ENCODE measurements around the gene SMIM38. TPM values are rescaled to one million over a fixed set of nuclear protein-coding genes. Genes with fewer than 3 reads are reported as not detected.

Gene SMIM38
- total and polyA plus RNA-seq, 2 of the 4 experiments (the other 2 are of a cell fraction), result under 0.01 to 0.05 TPM

GRCh38 chr11:69204246-69204940 lies 48.7 kb downstream of the SMIM38 start:
- no peak for TF ChIP-seq CHD1 (IDR thresholded peaks at IDR 0.05; ENCODE audit: low read depth, low read length)
- TF ChIP-seq ELK1 (IDR thresholded peaks at IDR 0.05; ENCODE audit: borderline replicate concordance, low read depth, low read length), result no peak
- no peak for TF ChIP-seq NFE2L2 (IDR thresholded peaks at IDR 0.05; ENCODE audit: low read depth, low read length)
- no peak for TF ChIP-seq POLR2A (IDR thresholded peaks at IDR 0.05; ENCODE audit: low read depth, low read length)
- TF ChIP-seq FOS (IDR thresholded peaks at IDR 0.05; ENCODE audit: low read depth, low read length), result no peak
- TF ChIP-seq RAD21 (IDR thresholded peaks at IDR 0.05; ENCODE audit: low read length), result no peak
- no peak for TF ChIP-seq MAZ (IDR thresholded peaks at IDR 0.05; ENCODE audit: borderline replicate concordance, low read depth, low read length)
- TF ChIP-seq MXI1 (IDR thresholded peaks at IDR 0.05; ENCODE audit: borderline replicate concordance, low read depth, low read length), result no peak
- TF ChIP-seq SMC3 (IDR thresholded peaks at IDR 0.05; ENCODE audit: low read depth, low read length), result no peak
- TF ChIP-seq CTCF (conservative IDR thresholded peaks at IDR 0.05; ENCODE audit: low read depth, low read length), result no peak
- TF ChIP-seq RCOR1 (IDR thresholded peaks at IDR 0.05; ENCODE audit: insufficient replicate concordance, low read length), result no peak
- TF ChIP-seq BHLHE40 (IDR thresholded peaks at IDR 0.05; ENCODE audit: low read depth, low read length), result no peak
- no peak for TF ChIP-seq RFX5 (IDR thresholded peaks at IDR 0.05; ENCODE audit: low read depth, low read length)
- TF ChIP-seq USF2 (IDR thresholded peaks at IDR 0.05; ENCODE audit: low read depth, low read length), result no peak
- H2AFZ ChIP-seq (replicated peaks; ENCODE audit: low read length, poor library complexity), result no peak overlapping the region
- H3K27ac ChIP-seq (ENCODE audit: insufficient read depth, low read length), result no peak overlapping the region
- no peak overlapping the region for H2BK120ac ChIP-seq (ENCODE audit: low read depth, low read length)
- H3K79me1 ChIP-seq (ENCODE audit: low read depth in 1 of 2, low read length in 2 of 2), result no peaks in the 10 kb centered on the region
- H3K18ac ChIP-seq (ENCODE audit: low read depth, low read length), result no peak overlapping the region
- H3K4me2 ChIP-seq (ENCODE audit: low read depth, low read length), result no peak overlapping the region
- no peak overlapping the region for H2AK9ac ChIP-seq (replicated peaks; ENCODE audit: low read depth, low read length, poor library complexity)
- H4K8ac ChIP-seq (ENCODE audit: low read depth in 2 of 2, low read length in 2 of 2), result no peak overlapping the region
- H4K91ac ChIP-seq (ENCODE audit: insufficient read depth, low read depth, low read length), result no peak overlapping the region
- intact Hi-C loops (cut with micrococcal nuclease), result no loop called here
- DNase-seq (no peak), ATAC-seq (ENCODE audit: low read depth) (no peak)
- in situ Hi-C loops (cut with MboI; ENCODE audit: low sequenced_read_pairs), result no loop called here
- peak overlapping the region; percentile 3; the same call in 1 of the 2 replicates for H2AK5ac ChIP-seq (ENCODE audit: low read depth, low read length)
- H3K9me3 ChIP-seq (ENCODE audit: control insufficient read depth, insufficient read depth, low read length), result peaks cover 4% of the 10 kb centered on the region
- no peak overlapping the region for H3K4ac ChIP-seq (ENCODE audit: low read depth, low read length)
- no peak overlapping the region for H3K56ac ChIP-seq (ENCODE audit: extremely low read depth, insufficient read depth, low read length)
- no peaks in the 10 kb centered on the region for H3K36me3 ChIP-seq (ENCODE audit: control insufficient read depth, insufficient read depth, low read length)
- H3K9ac ChIP-seq (ENCODE audit: low read depth, low read length), result no peak overlapping the region
- H2BK5ac ChIP-seq (ENCODE audit: low read depth, low read length, poor library complexity, severe bottlenecking), result no peak overlapping the region
- CTCF ChIA-PET, result interaction anchor here (0.6 kb wide), 1 partner anchor 72 kb away, joined by 6 read pairs; no protein-coding TSS in a partner anchor
- no peak overlapping the region for H3K23ac ChIP-seq (ENCODE audit: low read depth, low read length)
- H3K4me3 ChIP-seq (ENCODE audit: insufficient read depth, low read depth, low read length), result no peak overlapping the region
- no TSS peak for BruUV-seq (replicated peaks)
- no peaks in the 10 kb centered on the region; the same call in 1 of the 2 replicates for H4K20me1 ChIP-seq (ENCODE audit: insufficient read depth, low read length)
- no peak overlapping the region for H2BK15ac ChIP-seq (ENCODE audit: low read depth, low read length)
- H4K5ac ChIP-seq (ENCODE audit: low read depth, low read length), result no peak overlapping the region
- H3K27me3 ChIP-seq (ENCODE audit: control insufficient read depth, insufficient read depth, low read length), result peaks cover 27% of the 10 kb centered on the region
- no peak overlapping the region for H2BK20ac ChIP-seq (ENCODE audit: low read depth, low read length)
- H3K4me1 ChIP-seq (ENCODE audit: control insufficient read depth, insufficient read depth, low read length), result no peaks in the 10 kb centered on the region; the same call in 1 of the 2 replicates
- no peaks in the 10 kb centered on the region for H3K9me1 ChIP-seq (ENCODE audit: insufficient read depth, low read length)
- 90% methylated on average over 9 of the region's 19 CpGs; no CpG with 5 or more reads in 1 of the 2 experiments for WGBS, 2 experiments (ENCODE audit: extremely low coverage in 2 of 2, insufficient read length in 1 of 2)
- dilution Hi-C loops (cut with HindIII; ENCODE audit: low sequenced_read_pairs, unreplicated experiment), result no loop called here
- H3K14ac ChIP-seq (replicated peaks; ENCODE audit: low read depth, low read length), result no peak overlapping the region
- POLR2A ChIA-PET (ENCODE audit: unreplicated experiment), result no interaction called here

All from IMR-90 (cell line).